ENCODE measurements around the gene FGD4. TPM values are rescaled to one million over a fixed set of nuclear protein-coding genes. Genes with fewer than 3 reads are reported as not detected.

Gene FGD4
- total RNA-seq, 4 donors from 2014 or later = 85.8 to 135 (median 123) TPM

GRCh38 chr12:32600681-32601080 is 201.3 kb downstream of the FGD4 start:
- no peak overlapping the region for H3K4me3 ChIP-seq
- H3K27ac ChIP-seq = no peak overlapping the region
- H3K36me3 ChIP-seq = peaks cover 0 to 40% (median 5%) of the 10 kb centered on the region in 3 donors
- no peak for TF ChIP-seq CTCF (IDR thresholded peaks at IDR 0.05)
- no peaks in the 10 kb centered on the region for H3K4me1 ChIP-seq
- H3K27me3 ChIP-seq = no peaks in the 10 kb centered on the region
- H3K9me3 ChIP-seq = no peaks in the 10 kb centered on the region
- DNase-seq = no peak

GRCh38 chr12:32603071-32603470 is 203.7 kb downstream of the FGD4 start:
- H3K9me3 ChIP-seq = no peaks in the 10 kb centered on the region
- no peak for DNase-seq
- peaks cover 0 to 57% (median 5%) of the 10 kb centered on the region in 3 donors for H3K36me3 ChIP-seq
- H3K4me1 ChIP-seq = no peaks in the 10 kb centered on the region
- H3K27ac ChIP-seq = no peak overlapping the region
- H3K4me3 ChIP-seq = no peak overlapping the region
- H3K27me3 ChIP-seq = no peaks in the 10 kb centered on the region
- TF ChIP-seq POLR2A (IDR thresholded peaks at IDR 0.05) (no peak), CTCF (IDR thresholded peaks at IDR 0.05) (no peak)

GRCh38 chr12:32603858-32604257 is 204.5 kb downstream of the FGD4 start:
- Histone ChIP-seq H3K9me3 (no peaks in the 10 kb centered on the region), H3K36me3 (peaks cover 0 to 60% (median 5%) of the 10 kb centered on the region in 3 donors), H3K27me3 (no peaks in the 10 kb centered on the region), H3K27ac (no peak overlapping the region), H3K4me1 (no peaks in the 10 kb centered on the region), H3K4me3 (no peak overlapping the region)
- DNase-seq = no peak
- TF ChIP-seq POLR2A (IDR thresholded peaks at IDR 0.05) = no peak
- no peak for TF ChIP-seq CTCF (IDR thresholded peaks at IDR 0.05)

GRCh38 chr12:32604565-32604964 is 205.2 kb downstream of the FGD4 start:
- no peak overlapping the region for H3K27ac ChIP-seq
- H3K36me3 ChIP-seq = peaks cover 0 to 66% (median 5%) of the 10 kb centered on the region in 3 donors
- no peak overlapping the region for H3K4me3 ChIP-seq
- H3K9me3 ChIP-seq = no peaks in the 10 kb centered on the region
- H3K4me1 ChIP-seq = no peaks in the 10 kb centered on the region
- TF ChIP-seq CTCF (IDR thresholded peaks at IDR 0.05) (no peak), POLR2A (IDR thresholded peaks at IDR 0.05) (no peak)
- DNase-seq = no peak
- H3K27me3 ChIP-seq = no peaks in the 10 kb centered on the region

GRCh38 chr12:32605326-32606095 is 206.2 kb downstream of the FGD4 start:
- H3K36me3 ChIP-seq = peaks cover 0 to 66% (median 5%) of the 10 kb centered on the region in 3 donors
- no peak overlapping the region for H3K27ac ChIP-seq
- TF ChIP-seq CTCF (IDR thresholded peaks at IDR 0.05) (no peak), POLR2A (IDR thresholded peaks at IDR 0.05) (no peak)
- H3K4me3 ChIP-seq = no peak overlapping the region
- no peak for DNase-seq
- H3K4me1 ChIP-seq = no peaks in the 10 kb centered on the region
- no peaks in the 10 kb centered on the region for H3K9me3 ChIP-seq
- no peaks in the 10 kb centered on the region for H3K27me3 ChIP-seq
